ENCODE measurements around the gene DDX18.

DDX18 gene

GRCh38 chr2:117814417-117815264, at the start of gene DDX18:
Gene DDX18 (plus strand): TSS chr2:117814691. CDS start chr2:117814778, 87 bp downstream.
- H2AFZ ChIP-seq = peak within 1 kb of the TSS; percentile 84
- H3K9me3 ChIP-seq (ENCODE audit: control insufficient read depth, low read length) = no peaks in the 10 kb centered on the region
- peak within 1 kb of the TSS; percentile 32 for H3K9ac ChIP-seq
- H3K27ac ChIP-seq = peak within 1 kb of the TSS; percentile 81
- H3K4me2 ChIP-seq (ENCODE audit: low read length) = peak within 1 kb of the TSS; percentile 72
- peak within 1 kb of the TSS; percentile 74 for H3K4me3 ChIP-seq (ENCODE audit: low read depth, low read length)
- H3K4me1 ChIP-seq = peaks cover 9% of the 10 kb centered on the region
- no peaks in the 10 kb centered on the region for H3K36me3 ChIP-seq (ENCODE audit: control insufficient read depth, insufficient read depth, low read length)
- no peaks in the 10 kb centered on the region for H3K79me2 ChIP-seq
- no peaks in the 10 kb centered on the region for H3K27me3 ChIP-seq (ENCODE audit: control insufficient read depth, insufficient read depth, low read length)
- peak; percentile 99 for TF ChIP-seq CTCF (IDR thresholded peaks at IDR 0.05)

DNA sequence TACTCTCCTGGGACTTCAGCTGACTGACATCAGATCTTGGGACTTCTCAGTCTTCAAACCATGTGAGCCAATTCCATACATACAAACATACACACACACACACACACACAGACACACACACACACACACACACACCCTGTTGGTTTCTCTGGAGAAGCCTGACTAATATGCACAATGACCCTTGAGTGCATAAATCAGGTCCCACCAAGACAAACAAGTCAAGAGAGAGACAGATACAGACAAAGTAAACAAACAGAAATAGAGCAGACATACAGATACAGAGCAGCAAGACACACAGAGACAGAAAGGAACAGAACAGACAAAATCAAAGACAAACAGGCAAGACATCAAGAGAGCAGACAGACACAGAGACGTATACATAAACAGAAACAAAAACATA, 43.8 kb upstream of the DDX18 start:
- H3K27ac ChIP-seq = no peak overlapping the region
- H3K9me3 ChIP-seq (ENCODE audit: control insufficient read depth, low read length) = no peaks in the 10 kb centered on the region
- no peak overlapping the region for H3K4me2 ChIP-seq (ENCODE audit: low read length)
- no peak overlapping the region for H3K9ac ChIP-seq
- no peak overlapping the region for H2AFZ ChIP-seq
- TF ChIP-seq CTCF (IDR thresholded peaks at IDR 0.05) = no peak
- no peak overlapping the region for H3K4me3 ChIP-seq (ENCODE audit: low read depth, low read length)
- H3K36me3 ChIP-seq (ENCODE audit: control insufficient read depth, insufficient read depth, low read length) = no peaks in the 10 kb centered on the region
- H3K79me2 ChIP-seq = no peaks in the 10 kb centered on the region
- no peaks in the 10 kb centered on the region for H3K27me3 ChIP-seq (ENCODE audit: control insufficient read depth, insufficient read depth, low read length)
- H3K4me1 ChIP-seq = no peaks in the 10 kb centered on the region

GRCh38 chr2:117771969-117772630, 42.4 kb upstream of the DDX18 start:
- Histone ChIP-seq H3K4me2 (ENCODE audit: low read length) (no peak overlapping the region), H3K9ac (no peak overlapping the region), H3K36me3 (ENCODE audit: control insufficient read depth, insufficient read depth, low read length) (no peaks in the 10 kb centered on the region), H3K4me3 (ENCODE audit: low read depth, low read length) (no peak overlapping the region), H3K9me3 (ENCODE audit: control insufficient read depth, low read length) (no peaks in the 10 kb centered on the region), H3K4me1 (no peaks in the 10 kb centered on the region), H2AFZ (no peak overlapping the region), H3K27ac (no peak overlapping the region), H3K79me2 (no peaks in the 10 kb centered on the region), H3K27me3 (ENCODE audit: control insufficient read depth, insufficient read depth, low read length) (no peaks in the 10 kb centered on the region)
- peak; percentile 19 for TF ChIP-seq CTCF (IDR thresholded peaks at IDR 0.05)

DNA sequence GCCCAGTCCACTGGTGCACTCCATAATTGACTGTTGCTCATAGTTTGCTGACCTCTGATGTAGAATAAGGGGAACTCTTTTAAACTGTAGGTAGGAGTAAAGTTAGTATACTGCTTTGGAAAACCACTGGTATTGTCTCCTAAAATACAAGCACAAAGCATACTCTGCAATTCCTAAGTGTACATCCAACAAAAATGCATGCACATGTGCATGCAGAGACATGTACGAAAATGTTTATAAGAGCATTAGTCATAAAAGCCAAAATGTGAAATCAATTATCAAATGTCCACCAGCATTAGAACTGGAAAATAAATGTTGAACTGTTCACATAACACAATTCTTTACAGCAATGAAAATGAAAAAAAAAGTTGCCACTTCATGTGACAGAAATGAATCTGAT, 39.8 kb upstream of the DDX18 start:
- Histone ChIP-seq H3K36me3 (ENCODE audit: control insufficient read depth, insufficient read depth, low read length) (no peaks in the 10 kb centered on the region), H3K9me3 (ENCODE audit: control insufficient read depth, low read length) (no peaks in the 10 kb centered on the region), H2AFZ (no peak overlapping the region), H3K9ac (no peak overlapping the region), H3K27me3 (ENCODE audit: control insufficient read depth, insufficient read depth, low read length) (no peaks in the 10 kb centered on the region), H3K4me3 (ENCODE audit: low read depth, low read length) (no peak overlapping the region), H3K27ac (no peak overlapping the region), H3K4me1 (no peaks in the 10 kb centered on the region), H3K4me2 (ENCODE audit: low read length) (no peak overlapping the region), H3K79me2 (no peaks in the 10 kb centered on the region)
- TF ChIP-seq CTCF (IDR thresholded peaks at IDR 0.05) = no peak
